DOHH2 (cell line): ENCODE data around the gene INTS3.

ENCODE experiments used
- H3F3A ChIP-seq: fragments of 200-600 bp; sonication (generic), shearing (Covaris generic); 2 replicates; pipeline ENCODE4 v1.6.0; 2016; ENCODE audit warnings: antibody characterized with exemption, mild to moderate bottlenecking; ENCODE audit not compliant: control insufficient read depth, insufficient read depth
- H3K27ac ChIP-seq: fragments of 200-600 bp; sonication (generic); 2 replicates; pipeline ENCODE4 v1.5.1; 2014; ENCODE audit warnings: low read depth, mild to moderate bottlenecking, low read length, moderate library complexity
- H3K27me3 ChIP-seq: fragments of 200-600 bp; sonication (generic); 2 replicates; pipeline ENCODE4 v1.6.1; 2014; ENCODE audit warnings: mild to moderate bottlenecking, low read length, mixed read lengths; ENCODE audit not compliant: control insufficient read depth
- H3K36me3 ChIP-seq: fragments of 200-600 bp; sonication (generic); 2 replicates; pipeline ENCODE4 v1.6.1; 2014; ENCODE audit warnings: mild to moderate bottlenecking, low read length, moderate library complexity, mixed read lengths; ENCODE audit not compliant: control insufficient read depth
- H3K4me1 ChIP-seq: fragments of 200-600 bp; sonication (generic); 2 replicates; pipeline ENCODE4 v1.6.1; 2014; ENCODE audit warnings: mild to moderate bottlenecking, low read length, mixed read lengths; ENCODE audit not compliant: control insufficient read depth
- H3K4me2 ChIP-seq: fragments of 200-600 bp; sonication (generic); 2 replicates; pipeline ENCODE4 v1.6.0; 2014; ENCODE audit warnings: mild to moderate bottlenecking, low read length, moderate library complexity
- H3K4me3 ChIP-seq: fragments of 200-600 bp; sonication (generic); 2 replicates; pipeline ENCODE4 v1.5.1; 2014; ENCODE audit warnings: mild to moderate bottlenecking, low read length, mixed read lengths
- H3K79me2 ChIP-seq: fragments of 200-600 bp; sonication (generic); 2 replicates; pipeline ENCODE4 v1.6.1; 2014; ENCODE audit warnings: mild to moderate bottlenecking, low read length, mixed read lengths; ENCODE audit not compliant: control insufficient read depth
- H3K9me2 ChIP-seq: fragments of 200-600 bp; sonication (generic); replicated peaks from 2 replicates; pipeline ENCODE4 v1.6.1; 2014; ENCODE audit warnings: mild to moderate bottlenecking, low read length, mixed read lengths; ENCODE audit not compliant: control insufficient read depth
- H3K9me3 ChIP-seq: fragments of 200-600 bp; sonication (generic); 2 replicates; pipeline ENCODE4 v1.6.1; 2014; ENCODE audit warnings: antibody characterized with exemption, low read length, mixed read lengths; ENCODE audit not compliant: control insufficient read depth, insufficient read depth
- H4K20me1 ChIP-seq: fragments of 200-600 bp; sonication (generic); 2 replicates; pipeline ENCODE4 v1.6.0; 2014; ENCODE audit warnings: low read depth, mild to moderate bottlenecking, antibody characterized with exemption, low read length, moderate library complexity; ENCODE audit not compliant: control insufficient read depth, insufficient read depth
- EZH2phosphoT487 ChIP-seq: fragments of 200-600 bp; sonication (generic); IDR thresholded peaks from 2 replicates; pipeline ENCODE4 v1.6.1; 2017; ENCODE audit warnings: borderline replicate concordance, mild to moderate bottlenecking, antibody characterized with exemption, low read length, moderate library complexity, mixed read lengths
- TF ChIP-seq, protein P1 (sequence below): fragments of 200-600 bp; sonication (generic); IDR thresholded peaks from one replicate; pipeline ENCODE4 v1.5.1; 2014; ENCODE audit warnings: antibody characterized with exemption, mild to moderate bottlenecking, low read depth, low read length; ENCODE audit not compliant: poor library complexity, severe bottlenecking

Gene INTS3

GRCh38 chr1:153698020-153698922, 29.6 kb upstream of the INTS3 start:
- TF ChIP-seq, protein P1, sequence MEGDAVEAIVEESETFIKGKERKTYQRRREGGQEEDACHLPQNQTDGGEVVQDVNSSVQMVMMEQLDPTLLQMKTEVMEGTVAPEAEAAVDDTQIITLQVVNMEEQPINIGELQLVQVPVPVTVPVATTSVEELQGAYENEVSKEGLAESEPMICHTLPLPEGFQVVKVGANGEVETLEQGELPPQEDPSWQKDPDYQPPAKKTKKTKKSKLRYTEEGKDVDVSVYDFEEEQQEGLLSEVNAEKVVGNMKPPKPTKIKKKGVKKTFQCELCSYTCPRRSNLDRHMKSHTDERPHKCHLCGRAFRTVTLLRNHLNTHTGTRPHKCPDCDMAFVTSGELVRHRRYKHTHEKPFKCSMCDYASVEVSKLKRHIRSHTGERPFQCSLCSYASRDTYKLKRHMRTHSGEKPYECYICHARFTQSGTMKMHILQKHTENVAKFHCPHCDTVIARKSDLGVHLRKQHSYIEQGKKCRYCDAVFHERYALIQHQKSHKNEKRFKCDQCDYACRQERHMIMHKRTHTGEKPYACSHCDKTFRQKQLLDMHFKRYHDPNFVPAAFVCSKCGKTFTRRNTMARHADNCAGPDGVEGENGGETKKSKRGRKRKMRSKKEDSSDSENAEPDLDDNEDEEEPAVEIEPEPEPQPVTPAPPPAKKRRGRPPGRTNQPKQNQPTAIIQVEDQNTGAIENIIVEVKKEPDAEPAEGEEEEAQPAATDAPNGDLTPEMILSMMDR, result no peak
- TF ChIP-seq EZH2phosphoT487, result no peak
- no peaks in the 10 kb centered on the region for H3K4me1 ChIP-seq
- no peaks in the 10 kb centered on the region for H3K36me3 ChIP-seq
- no peaks in the 10 kb centered on the region for H3F3A ChIP-seq
- no peaks in the 10 kb centered on the region for H3K9me2 ChIP-seq
- H3K27ac ChIP-seq, result no peak overlapping the region
- no peaks in the 10 kb centered on the region for H3K27me3 ChIP-seq
- H4K20me1 ChIP-seq, result no peaks in the 10 kb centered on the region
- no peak overlapping the region for H3K4me2 ChIP-seq
- no peaks in the 10 kb centered on the region for H3K79me2 ChIP-seq
- H3K4me3 ChIP-seq, result no peak overlapping the region
- no peaks in the 10 kb centered on the region for H3K9me3 ChIP-seq

DNA sequence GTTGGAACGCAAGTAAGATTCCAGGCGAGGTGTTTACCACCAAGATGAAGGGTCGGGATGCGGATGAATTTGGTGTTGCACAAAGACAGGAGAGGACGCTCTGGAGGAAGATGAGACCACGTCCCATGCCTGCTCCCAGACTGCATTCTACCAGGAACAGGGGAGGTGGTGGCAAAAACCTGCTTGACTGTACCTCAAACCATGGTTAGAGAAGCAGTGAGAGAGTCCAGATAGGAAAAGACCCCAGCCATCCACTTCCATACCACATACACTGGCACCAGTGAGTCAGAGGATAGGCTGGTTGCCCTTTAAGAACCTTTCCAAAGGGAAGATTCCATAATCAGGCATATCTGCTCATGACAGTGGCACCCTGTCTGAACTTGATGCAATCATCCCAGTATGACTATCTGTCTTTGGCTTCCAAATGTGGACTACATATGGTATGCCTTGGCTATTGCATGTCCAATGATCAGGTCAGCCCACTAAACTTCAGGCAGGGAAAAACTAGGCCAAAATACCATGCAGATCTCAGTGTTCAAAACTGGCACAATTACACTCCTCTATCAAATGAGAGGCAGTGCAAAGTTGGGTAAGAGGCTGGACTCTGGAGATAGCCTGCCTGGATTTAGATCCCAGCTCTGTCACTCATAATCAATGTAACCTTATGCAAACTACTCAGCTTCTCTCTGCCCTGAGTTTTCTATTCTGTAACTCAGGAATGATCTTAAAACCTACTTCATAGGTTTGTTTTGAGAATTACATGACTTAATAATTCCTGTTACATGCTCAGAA, 28.7 kb upstream of the INTS3 start:
- H3K79me2 ChIP-seq, result no peaks in the 10 kb centered on the region
- H3K27ac ChIP-seq, result no peak overlapping the region
- no peaks in the 10 kb centered on the region for H3K9me2 ChIP-seq
- H4K20me1 ChIP-seq, result no peaks in the 10 kb centered on the region
- TF ChIP-seq, protein P1, result no peak
- no peak for TF ChIP-seq EZH2phosphoT487
- H3K4me2 ChIP-seq, result no peak overlapping the region
- no peaks in the 10 kb centered on the region for H3K4me1 ChIP-seq
- H3K27me3 ChIP-seq, result no peaks in the 10 kb centered on the region
- no peak overlapping the region for H3K4me3 ChIP-seq
- no peaks in the 10 kb centered on the region for H3K9me3 ChIP-seq
- no peaks in the 10 kb centered on the region for H3K36me3 ChIP-seq
- no peaks in the 10 kb centered on the region for H3F3A ChIP-seq

DNA sequence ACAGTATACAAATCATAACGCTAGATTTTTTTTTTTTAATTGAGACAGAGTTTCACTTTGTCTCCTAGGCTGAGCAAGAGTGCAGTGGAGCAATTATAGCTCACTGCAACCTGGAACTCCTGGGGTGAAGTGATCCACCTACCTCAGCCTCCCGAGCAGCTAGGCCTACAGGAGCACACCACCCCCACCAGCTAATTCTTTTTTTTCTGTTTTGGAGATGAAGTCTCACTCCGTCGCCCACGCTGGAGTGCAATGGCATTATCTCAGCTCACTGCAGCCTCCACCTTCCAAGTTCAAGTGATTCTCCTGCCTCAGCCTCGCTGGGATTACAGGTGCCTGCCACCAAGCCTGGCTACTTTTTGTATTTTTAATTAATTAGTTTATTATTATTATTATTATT, 28.1 kb upstream of the INTS3 start:
- Histone ChIP-seq H3K9me3 (no peaks in the 10 kb centered on the region), H3K79me2 (no peaks in the 10 kb centered on the region), H3K27ac (no peak overlapping the region), H3K36me3 (no peaks in the 10 kb centered on the region), H3K4me2 (no peak overlapping the region), H3K4me3 (no peak overlapping the region), H3K4me1 (no peaks in the 10 kb centered on the region), H3K27me3 (no peaks in the 10 kb centered on the region), H4K20me1 (no peaks in the 10 kb centered on the region), H3K9me2 (no peaks in the 10 kb centered on the region), H3F3A (no peaks in the 10 kb centered on the region)
- TF ChIP-seq, protein P1, result no peak
- TF ChIP-seq EZH2phosphoT487, result no peak
